Psoas muscle (tissue), 8 donors: ENCODE measurements around the gene TMEM204. TPM values are rescaled to one million over a fixed set of nuclear protein-coding genes. Genes with fewer than 3 reads are reported as not detected.

ENCODE experiments used
- ATAC-seq, 4 donors: fragments of 200-7000 bp; cut with Tn5 transposase; one replicate each; pipeline ENCODE4 v1.9.1; 2020; ENCODE audit warnings: moderate library complexity in 3 of 4, mild to moderate bottlenecking in 2 of 4
- DNase-seq, 2 donors: peaks; one replicate each; pipeline ENCODE4 v3.0.0-alpha.2; 2020
- H3K27ac ChIP-seq: fragments of 200-600 bp; one replicate; pipeline ENCODE4 v1.8.0; 2022
- H3K27me3 ChIP-seq, 3 donors: fragments of 200-600 bp in 1 of 3; one replicate each; pipeline versions ENCODE4 v1.6.1 to v1.8.0; 2013 to 2022; ENCODE audit warnings: low read length in 2 of 3, mild to moderate bottlenecking in 2 of 3, moderate library complexity in 1 of 3; ENCODE audit not compliant: insufficient read depth in 3 of 3
- H3K36me3 ChIP-seq, 2 donors: fragments of 200-600 bp in 1 of 2; one replicate each; pipeline versions ENCODE4 v1.6.1 to v1.8.0; 2013 to 2022; ENCODE audit warnings: low read depth in 1 of 2, mild to moderate bottlenecking in 1 of 2, moderate library complexity in 1 of 2; ENCODE audit not compliant: insufficient read depth in 1 of 2
- H3K4me1 ChIP-seq: fragments of 200-600 bp; one replicate; pipeline ENCODE4 v1.8.0; 2022
- H3K4me3 ChIP-seq: fragments of 200-600 bp; one replicate; pipeline ENCODE4 v1.8.0; 2022; ENCODE audit warnings: mild to moderate bottlenecking
- H3K9me3 ChIP-seq: fragments of 200-600 bp; one replicate; pipeline ENCODE4 v1.8.0; 2022
- CTCF ChIP-seq: fragments of 200-600 bp; IDR thresholded peaks from one replicate; pipeline ENCODE4 v1.8.0; 2022; ENCODE audit warnings: antibody characterized with exemption
- WGBS, 3 donors: extraction: QIAGEN DNeasy Blood & Tissue Kit; methylation state at CpG; one replicate each; pipeline versions ENCODE4 v1.1.6 to v1.1.7; 2013; 5-methylcytosine and 5-hydroxymethylcytosine counted together
- intact Hi-C, 2 donors: fragments of 100-400 bp; cut with DNase I; formaldehyde crosslinking; loops; one replicate each; pipeline versions ENCODE4 v1.11.0 to v1.14.2; 2022
- polyA plus RNA-seq, 3 donors: library from polyadenylated mRNA; stranded (reverse); fragments of 200-250 nt; gene quantifications; one replicate each; pipeline ENCODE4 v1.2.3, GENCODE V29; 2013
- total RNA-seq, 4 donors: library from RNA; stranded (reverse); fragmentation: NEBNext Ultra II Directional in 2 of 4; extraction: Animal tissue kit (Norgen Biotek cat#: 25700) in 2 of 4; gene quantifications; one replicate each; pipeline versions ENCODE4 v1.2.1 to v1.2.4, GENCODE V29; 2021 to 2023
- donor health status: healthy with polysubstance abuse.
- donor health status: DM: no; HTN: no; CAD: no; lungs with moderate emphysema.
- donor health status: Bipolar disorder and iron deficiency.
- donor health status: healthy.
- donor health status: DM: yes; HTN: yes; CAD: no.
- donor health status: DM: no; HTN: no; CAD: no.
- donor health status: DM: no; HTN: no; CAD: no.
- donor health status: DM: yes; HTN: yes; CAD: no.

TMEM204 gene
- total and polyA plus RNA-seq, 7 donors = 7.5 to 22.3 (median 11.8) TPM

- intact Hi-C loops = loop anchor here (5.0 kb wide), 5 partner anchors 38 to 213 kb away; partner anchors contain the start of genes CRAMP1 (in 2 of the 2), IFT140 (in 2 of the 2), MAPK8IP3 (in 1 of the 2) and TMEM204 (in 1 of the 2)
- no peak for TF ChIP-seq CTCF
- ATAC-seq (peak; percentile 22 to 36 (median 26)), DNase-seq (peak; percentile 51 to 79)
- peaks cover 0 to 53% of the 10 kb centered on the region in 2 donors for H3K36me3 ChIP-seq
- peak overlapping the region; percentile 89 for H3K27ac ChIP-seq
- H3K9me3 ChIP-seq = no peaks in the 10 kb centered on the region
- 35 to 47% (median 35%) methylated on average over 13 of the region's 13 CpGs for WGBS, 3 donors
- no peaks in the 10 kb centered on the region for H3K27me3 ChIP-seq
- peak overlapping the region; percentile 81 for H3K4me3 ChIP-seq
- H3K4me1 ChIP-seq = peaks cover 17% of the 10 kb centered on the region
Observed at GRCh38 chr16:1494711-1495110, 38.8 kb upstream of the TMEM204 start.

GRCh38 chr16:1495211-1495888 lies 38.1 kb upstream of the TMEM204 start:
- ATAC-seq (no peak), DNase-seq (no peak)
- peaks cover 0 to 59% of the 10 kb centered on the region in 2 donors for H3K36me3 ChIP-seq
- no peak for TF ChIP-seq CTCF
- H3K4me1 ChIP-seq = peaks cover 17% of the 10 kb centered on the region
- intact Hi-C loops = loop anchor here in 1 of 2 donors (5.0 kb wide), 1 partner anchor 67 kb away; no protein-coding TSS in a partner anchor
- no peak overlapping the region for H3K4me3 ChIP-seq
- H3K9me3 ChIP-seq = no peaks in the 10 kb centered on the region
- H3K27me3 ChIP-seq = no peaks in the 10 kb centered on the region
- 88 to 92% (median 90%) methylated on average over 39 of the region's 39 CpGs for WGBS, 3 donors
- H3K27ac ChIP-seq = peak overlapping the region; percentile 89

- TF ChIP-seq CTCF = no peak
- intact Hi-C loops = loop anchor here in 1 of 2 donors (5.0 kb wide), 1 partner anchor 66 kb away; no protein-coding TSS in a partner anchor
- Histone ChIP-seq H3K4me3 (no peak overlapping the region), H3K27ac (no peak overlapping the region), H3K27me3 (no peaks in the 10 kb centered on the region), H3K4me1 (peaks cover 17% of the 10 kb centered on the region), H3K9me3 (no peaks in the 10 kb centered on the region), H3K36me3 (peaks cover 0 to 65% of the 10 kb centered on the region in 2 donors)
- WGBS, 3 donors = 90 to 95% (median 92%) methylated on average over 20 to 25 of the region's 25 CpGs
- DNase-seq (peak in 1 of 2 donors; percentile 54), ATAC-seq (no peak)
Observed at GRCh38 chr16:1495889-1496262, 37.6 kb upstream of the TMEM204 start.

- WGBS, 3 donors = 90 to 95% (median 93%) methylated on average over 25 of the region's 25 CpGs
- Histone ChIP-seq H3K9me3 (no peaks in the 10 kb centered on the region), H3K27me3 (no peaks in the 10 kb centered on the region), H3K4me1 (peaks cover 17% of the 10 kb centered on the region), H3K27ac (no peak overlapping the region), H3K36me3 (peaks cover 0 to 70% of the 10 kb centered on the region in 2 donors), H3K4me3 (no peak overlapping the region)
- DNase-seq = no peak
- intact Hi-C loops = loop anchor here in 1 of 2 donors (5.0 kb wide), 1 partner anchor 66 kb away; no protein-coding TSS in a partner anchor
- ATAC-seq = no peak
- TF ChIP-seq CTCF = no peak
Observed at GRCh38 chr16:1496464-1496863, 37.0 kb upstream of the TMEM204 start.
